ENCODE measurements around the gene DCP2.
A peak's percentile ranks its signal among the peaks of the same experiment; 100 is the strongest.

DCP2 gene

GRCh38 chr5:113059232-113060040, 82.8 kb downstream of the DCP2 start:
- H3K4me1 Mint-ChIP-seq = peaks cover 77% of the 10 kb centered on the region
- DNase-seq = peak; percentile 64
- peaks cover 15% of the 10 kb centered on the region for H3K36me3 Mint-ChIP-seq (ENCODE audit: low read depth)
- H3K4me3 Mint-ChIP-seq = peak overlapping the region; percentile 53
- H3K9me3 Mint-ChIP-seq = no peaks in the 10 kb centered on the region
- H3K27ac Mint-ChIP-seq = peak overlapping the region; percentile 98
- TF ChIP-seq, protein P1, sequence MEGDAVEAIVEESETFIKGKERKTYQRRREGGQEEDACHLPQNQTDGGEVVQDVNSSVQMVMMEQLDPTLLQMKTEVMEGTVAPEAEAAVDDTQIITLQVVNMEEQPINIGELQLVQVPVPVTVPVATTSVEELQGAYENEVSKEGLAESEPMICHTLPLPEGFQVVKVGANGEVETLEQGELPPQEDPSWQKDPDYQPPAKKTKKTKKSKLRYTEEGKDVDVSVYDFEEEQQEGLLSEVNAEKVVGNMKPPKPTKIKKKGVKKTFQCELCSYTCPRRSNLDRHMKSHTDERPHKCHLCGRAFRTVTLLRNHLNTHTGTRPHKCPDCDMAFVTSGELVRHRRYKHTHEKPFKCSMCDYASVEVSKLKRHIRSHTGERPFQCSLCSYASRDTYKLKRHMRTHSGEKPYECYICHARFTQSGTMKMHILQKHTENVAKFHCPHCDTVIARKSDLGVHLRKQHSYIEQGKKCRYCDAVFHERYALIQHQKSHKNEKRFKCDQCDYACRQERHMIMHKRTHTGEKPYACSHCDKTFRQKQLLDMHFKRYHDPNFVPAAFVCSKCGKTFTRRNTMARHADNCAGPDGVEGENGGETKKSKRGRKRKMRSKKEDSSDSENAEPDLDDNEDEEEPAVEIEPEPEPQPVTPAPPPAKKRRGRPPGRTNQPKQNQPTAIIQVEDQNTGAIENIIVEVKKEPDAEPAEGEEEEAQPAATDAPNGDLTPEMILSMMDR (IDR thresholded peaks at IDR 0.05) = no peak
- H3K27me3 Mint-ChIP-seq (ENCODE audit: low read depth, poor library complexity) = no peaks in the 10 kb centered on the region

- Mint-ChIP-seq H3K4me1 (peaks cover 88% of the 10 kb centered on the region), H3K9me3 (no peaks in the 10 kb centered on the region), H3K36me3 (ENCODE audit: low read depth) (peaks cover 15% of the 10 kb centered on the region), H3K4me3 (no peak overlapping the region), H3K27ac (peak overlapping the region; percentile 98), H3K27me3 (ENCODE audit: low read depth, poor library complexity) (no peaks in the 10 kb centered on the region)
- TF ChIP-seq, protein P1 (IDR thresholded peaks at IDR 0.05) = no peak
- no peak for DNase-seq
These were observed 83.9 kb downstream of the DCP2 start for GRCh38 chr5:113060408-113061025.

DNA sequence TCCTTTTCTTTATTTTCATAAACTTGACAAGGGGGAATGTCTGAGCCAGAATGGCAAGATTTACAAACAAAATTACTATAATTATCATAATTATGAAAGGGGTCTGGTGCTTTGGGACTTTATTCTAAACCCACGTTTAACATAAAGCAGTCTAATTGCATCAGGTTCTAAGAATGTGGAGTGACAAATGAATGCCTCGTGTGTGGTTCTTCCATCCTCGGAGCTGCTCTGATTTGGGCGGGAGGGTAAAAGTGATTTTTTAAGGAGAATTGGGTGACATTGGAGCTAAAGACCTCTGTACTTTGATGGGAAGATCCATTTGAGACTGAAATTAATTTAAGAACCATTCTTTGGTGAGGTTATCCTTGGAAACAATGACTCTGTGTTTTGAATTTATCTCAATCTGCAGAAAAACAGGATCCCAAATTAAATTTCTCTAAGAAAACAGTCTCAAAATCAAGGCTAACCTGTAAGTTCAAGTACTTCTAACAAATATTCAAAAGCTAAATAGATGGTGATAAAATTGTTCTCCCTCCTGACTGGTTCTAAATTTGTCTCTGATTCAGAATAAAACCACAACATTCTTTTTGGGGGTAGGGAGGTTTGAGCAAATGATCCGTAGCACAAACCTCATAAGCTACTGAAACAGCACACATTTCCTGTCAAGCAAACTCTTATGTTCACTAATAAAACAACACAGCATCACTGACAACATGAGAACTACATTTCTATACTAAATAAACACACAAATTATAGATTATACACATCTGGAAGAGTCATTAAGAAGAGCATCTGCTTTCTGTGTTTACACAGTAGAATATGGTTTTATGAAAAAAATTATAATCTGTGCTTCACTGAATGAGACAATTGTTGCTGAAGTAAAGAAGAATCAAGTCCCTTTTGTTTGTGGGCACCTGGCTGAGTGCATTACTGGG, 85.5 kb downstream of the DCP2 start:
- Mint-ChIP-seq H3K4me3 (no peak overlapping the region), H3K9me3 (no peaks in the 10 kb centered on the region), H3K27ac (peak overlapping the region; percentile 83), H3K36me3 (ENCODE audit: low read depth) (peaks cover 15% of the 10 kb centered on the region), H3K4me1 (peaks cover 87% of the 10 kb centered on the region), H3K27me3 (ENCODE audit: low read depth, poor library complexity) (no peaks in the 10 kb centered on the region)
- no peak for DNase-seq
- TF ChIP-seq, protein P1 (IDR thresholded peaks at IDR 0.05) = no peak

DNA sequence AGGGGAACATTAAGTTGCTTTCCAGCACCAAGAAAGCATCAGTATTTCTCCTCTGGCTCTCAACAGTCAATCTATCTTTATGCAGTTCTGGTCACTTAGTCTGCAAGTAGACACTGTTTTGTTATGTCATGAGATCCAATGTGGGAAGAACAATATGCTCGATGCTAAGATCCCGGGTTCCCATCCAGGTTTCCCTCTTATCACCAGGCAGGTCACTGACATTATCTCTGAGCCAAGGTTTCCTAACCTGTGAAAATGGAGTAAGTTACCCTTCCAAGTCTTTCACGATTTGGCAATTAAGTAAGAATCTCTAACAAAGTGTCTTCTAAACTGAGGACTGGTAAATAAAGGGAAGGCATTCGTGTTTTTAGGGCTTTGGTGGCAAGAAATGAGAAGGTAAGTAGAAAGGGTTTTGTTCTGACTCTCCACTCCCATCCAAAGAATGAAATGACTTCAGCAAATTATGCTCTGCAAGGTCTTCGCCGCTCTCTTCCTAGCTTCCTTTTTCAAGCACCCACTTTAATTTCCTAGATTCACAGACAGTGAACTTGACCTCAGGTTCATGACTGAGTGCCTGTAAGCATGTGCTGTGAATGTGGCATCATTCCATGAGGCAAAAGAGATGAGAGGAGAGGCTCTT, 86.4 kb downstream of the DCP2 start:
- Mint-ChIP-seq H3K27ac (no peak overlapping the region), H3K27me3 (ENCODE audit: low read depth, poor library complexity) (no peaks in the 10 kb centered on the region), H3K4me3 (no peak overlapping the region), H3K36me3 (ENCODE audit: low read depth) (peaks cover 21% of the 10 kb centered on the region), H3K4me1 (peaks cover 84% of the 10 kb centered on the region), H3K9me3 (no peaks in the 10 kb centered on the region)
- no peak for DNase-seq
- TF ChIP-seq, protein P1 (IDR thresholded peaks at IDR 0.05) = no peak

DNA sequence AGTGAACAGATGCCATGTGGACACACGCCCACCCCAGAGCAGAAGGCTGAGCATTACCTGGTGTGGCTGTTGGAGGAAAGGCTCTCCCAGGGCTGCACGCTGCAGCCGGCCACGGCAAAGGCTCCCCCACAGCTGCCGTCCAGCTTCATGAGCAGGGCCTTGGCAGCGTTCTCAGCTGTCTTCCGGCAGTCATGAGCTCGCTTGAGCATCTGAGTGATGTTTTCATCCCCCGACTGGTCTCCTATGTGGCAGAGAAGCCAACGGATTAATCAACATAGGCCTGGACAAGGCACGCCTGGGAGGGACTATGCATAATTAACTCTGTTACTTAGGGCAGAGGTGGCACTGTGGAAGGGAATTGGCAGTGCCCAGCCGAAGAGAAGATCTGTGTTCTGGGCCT, 87.3 kb downstream of the DCP2 start:
- no peaks in the 10 kb centered on the region for H3K9me3 Mint-ChIP-seq
- no peak overlapping the region for H3K4me3 Mint-ChIP-seq
- peak overlapping the region; percentile 50 for H3K27ac Mint-ChIP-seq
- H3K36me3 Mint-ChIP-seq (ENCODE audit: low read depth) = peaks cover 26% of the 10 kb centered on the region
- H3K4me1 Mint-ChIP-seq = peaks cover 75% of the 10 kb centered on the region
- no peaks in the 10 kb centered on the region for H3K27me3 Mint-ChIP-seq (ENCODE audit: low read depth, poor library complexity)
- TF ChIP-seq, protein P1 (IDR thresholded peaks at IDR 0.05) = no peak
- no peak for DNase-seq

Measured in nephron progenitor cell (in vitro differentiated cells).